Activated CD8-positive, alpha-beta memory T cell treated with anti-CD3 and anti-CD28 coated beads, Interleukin-2, amount 50 U/mL, for 1 hour (primary cell): ENCODE results near the gene TAF3.
"Not testable (repeated sequence)": the region's sequence is repeated elsewhere in the genome, so short reads cannot be mapped to it uniquely, and the experiment has no call there.

Experiments used
- DNase-seq: peaks from one replicate; pipeline ENCODE4 v3.0.0-alpha.2; 2020; ENCODE audit errors: extremely low read depth

Gene TAF3

DNA sequence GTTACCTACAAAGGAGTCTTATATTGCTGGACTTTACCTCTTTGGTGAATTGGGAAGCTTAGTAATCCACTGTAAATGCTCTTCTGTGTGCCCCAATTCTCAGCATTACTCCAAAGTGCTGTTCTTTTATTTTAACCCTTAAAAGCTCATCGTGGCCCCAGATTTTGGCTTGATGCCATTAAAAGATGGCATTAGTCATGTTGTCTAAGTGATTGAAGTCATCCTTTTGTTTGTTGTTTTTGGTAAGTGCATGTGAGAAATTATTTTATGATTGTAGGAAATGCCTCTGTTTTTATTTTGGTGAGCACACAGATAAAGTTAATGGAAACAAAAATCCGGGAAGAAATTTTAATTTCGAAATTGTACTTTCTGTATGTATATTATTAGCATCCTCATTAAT is 153.6 kb downstream of the TAF3 start:
- no peak for DNase-seq

DNA sequence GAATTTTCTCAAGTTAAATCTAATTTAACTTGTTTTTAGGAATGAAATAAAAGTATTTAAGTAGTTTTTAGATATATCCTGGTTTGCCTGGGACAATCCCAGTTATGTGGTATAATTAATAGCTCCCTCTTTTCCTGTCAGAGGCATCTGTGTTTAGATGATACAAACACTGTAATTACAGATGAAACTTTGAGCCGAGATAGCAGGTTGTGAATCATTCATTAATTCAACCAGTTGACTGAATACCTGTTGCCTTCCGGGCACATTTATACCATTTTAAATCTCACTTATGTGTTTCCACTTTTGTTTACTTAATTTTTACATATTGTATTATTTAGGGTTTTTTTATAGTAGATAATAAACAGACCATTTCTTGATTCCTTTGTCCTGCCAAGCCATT is 154.1 kb downstream of the TAF3 start:
- DNase-seq, result no peak

DNA sequence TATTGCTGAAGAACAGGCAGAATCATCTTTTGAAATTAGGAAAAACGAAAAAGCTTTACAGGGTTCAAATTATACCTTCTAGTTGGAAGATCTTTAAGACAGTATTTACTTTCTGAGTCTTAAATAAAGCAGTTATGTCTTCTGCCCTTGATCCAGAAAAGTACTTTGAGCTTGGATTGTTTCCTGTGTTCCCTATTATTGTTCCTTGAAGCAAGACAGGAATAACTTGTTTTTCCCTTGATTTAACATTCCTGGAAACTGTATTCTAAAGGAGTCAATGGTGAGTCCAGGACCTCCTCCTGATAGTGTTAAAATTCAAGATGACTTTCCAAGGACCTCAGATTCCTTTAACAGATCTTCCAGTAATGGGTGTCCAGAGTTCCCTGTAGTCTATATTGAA is 161.9 kb downstream of the TAF3 start:
- DNase-seq, result no peak

DNA sequence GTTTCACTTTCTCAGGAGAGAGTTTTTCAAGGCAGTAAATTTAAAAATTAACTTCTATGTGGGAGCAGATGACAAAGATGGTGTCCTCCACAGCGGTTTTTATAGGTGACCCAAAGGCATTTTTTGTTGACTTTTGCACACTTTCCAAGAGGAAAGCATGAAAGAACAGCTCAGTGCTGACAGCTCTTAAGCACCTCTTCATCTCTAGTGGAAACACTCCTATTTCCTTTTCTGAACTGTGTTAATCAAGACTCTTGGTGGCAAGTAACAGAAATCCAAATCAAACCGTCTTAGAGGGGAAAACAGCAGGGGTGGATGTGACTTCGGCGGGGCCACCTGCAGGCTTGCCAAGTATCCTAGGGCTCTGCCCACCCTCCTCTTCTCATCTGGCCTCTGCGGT is 164.4 kb downstream of the TAF3 start:
- no peak for DNase-seq

DNA sequence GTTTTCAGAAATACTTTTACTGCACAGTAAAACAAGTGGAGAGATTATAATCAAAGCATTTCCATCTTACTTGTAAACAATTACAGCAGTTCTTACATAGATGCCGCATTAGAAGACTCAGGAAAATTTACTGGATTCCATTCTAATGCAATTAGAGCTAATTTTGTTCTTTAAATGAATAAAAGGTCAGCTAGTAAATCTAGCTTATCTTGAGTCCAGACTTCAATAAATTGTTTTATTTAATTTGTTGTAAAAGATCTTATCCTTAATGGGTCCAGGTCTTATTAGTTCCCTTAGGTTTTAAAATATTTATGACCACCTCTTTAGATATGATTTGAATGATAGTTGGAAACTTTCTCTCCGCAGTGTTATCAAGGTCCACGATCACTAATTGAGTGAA is 166.0 kb downstream of the TAF3 start:
- DNase-seq, result no peak

DNA sequence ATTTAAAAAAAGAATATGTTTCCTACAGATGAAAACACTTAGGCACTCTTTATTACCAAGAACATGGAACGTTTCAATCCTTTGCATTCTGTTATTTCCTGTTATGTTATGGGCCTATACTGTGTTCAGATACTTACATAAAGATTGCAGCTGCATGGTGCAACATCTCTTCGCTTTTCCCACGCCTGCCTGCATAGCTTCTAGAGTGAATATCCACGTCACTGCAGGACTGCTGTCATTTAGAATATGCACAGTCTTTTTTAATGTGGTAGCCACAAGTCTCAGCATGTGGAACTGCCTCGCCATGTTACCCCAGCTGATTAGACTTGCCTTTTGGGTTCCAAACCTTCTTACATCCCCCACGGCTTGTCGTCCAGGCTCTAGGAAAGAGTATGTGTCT is 166.6 kb downstream of the TAF3 start:
- no peak for DNase-seq

DNA sequence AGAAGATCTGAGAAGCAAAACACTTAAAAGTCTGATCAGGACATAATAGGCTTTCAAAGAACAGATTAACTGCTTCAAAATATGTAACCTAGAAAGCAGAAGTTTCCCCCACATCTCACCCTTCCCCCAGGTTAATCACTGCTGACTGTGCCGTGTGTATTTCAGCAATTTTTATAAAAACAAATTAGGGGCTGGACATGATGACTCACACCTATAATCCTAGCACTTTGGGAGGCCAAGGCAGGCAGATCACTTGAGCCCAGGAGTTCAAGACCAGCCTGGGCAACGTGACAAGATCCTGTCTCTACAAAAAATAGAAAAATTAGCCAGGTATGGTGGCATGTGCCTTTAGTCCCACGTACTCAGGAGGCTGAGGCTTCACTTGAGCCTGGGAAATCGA is 168.5 kb downstream of the TAF3 start:
- no peak for DNase-seq

DNA sequence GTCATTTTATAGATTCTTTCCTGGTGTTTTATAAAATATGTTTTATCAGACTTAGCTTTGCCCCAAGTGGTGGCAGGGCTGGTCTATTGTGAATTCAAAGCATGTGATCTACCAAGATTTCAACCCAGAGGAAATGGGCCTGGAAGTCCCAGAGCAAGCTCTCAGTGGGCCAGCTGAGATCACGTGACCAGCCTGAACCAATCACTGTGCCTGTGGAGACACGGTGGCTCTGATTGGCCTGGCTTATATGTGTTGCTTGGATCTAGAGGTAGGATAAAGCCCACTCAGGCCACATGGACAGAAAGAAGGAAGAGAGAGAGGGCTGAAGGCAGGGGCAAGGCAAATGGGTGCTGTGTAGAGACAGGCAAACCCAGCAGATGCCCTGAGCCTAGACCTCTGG is 170.7 kb downstream of the TAF3 start:
- no peak for DNase-seq

DNA sequence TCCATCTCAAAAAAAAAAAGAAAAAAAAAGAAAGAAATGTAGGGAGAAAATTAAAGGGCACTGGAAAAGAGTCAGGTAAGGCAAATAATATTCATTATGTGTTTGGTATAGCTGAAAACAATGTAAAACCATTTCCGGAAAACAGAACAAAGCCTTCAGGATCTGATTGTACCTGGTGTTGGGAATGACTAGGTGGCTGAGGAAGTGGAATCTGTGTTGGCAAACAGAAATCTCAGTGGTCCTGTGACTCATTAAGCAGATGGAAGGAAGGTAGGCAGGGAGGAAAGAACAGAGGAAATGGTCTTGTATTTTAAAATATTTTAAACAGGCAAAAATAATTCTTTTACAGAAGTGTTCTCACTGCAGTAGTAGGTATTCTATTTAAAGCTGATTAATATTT is 180.5 kb downstream of the TAF3 start:
- no peak for DNase-seq

DNA sequence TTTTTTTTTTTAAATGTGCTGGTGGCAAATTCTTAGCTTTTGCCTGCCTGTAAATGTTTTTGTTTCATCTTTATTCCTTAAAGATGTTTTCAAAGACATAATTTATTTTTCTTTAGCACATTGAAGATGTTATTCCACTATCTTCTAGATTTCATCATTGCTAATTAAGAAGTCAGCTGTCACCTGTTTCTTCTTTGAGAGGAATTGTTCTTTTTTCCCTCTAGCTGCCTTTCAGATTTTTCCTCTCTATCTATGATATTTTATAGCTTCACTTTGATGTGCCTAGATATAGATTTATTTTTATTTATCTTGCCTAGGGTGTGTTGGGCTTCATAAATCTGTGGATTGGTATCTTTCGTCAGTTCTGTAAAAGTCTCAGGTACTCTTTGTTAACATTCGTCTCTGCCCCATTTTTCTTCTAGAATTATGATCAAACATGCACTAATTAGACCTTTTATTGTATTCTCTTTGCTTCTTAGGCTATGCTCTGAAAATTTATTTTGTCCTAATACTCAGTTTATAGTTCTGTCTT is 186.2 kb downstream of the TAF3 start:
- DNase-seq, result no peak

DNA sequence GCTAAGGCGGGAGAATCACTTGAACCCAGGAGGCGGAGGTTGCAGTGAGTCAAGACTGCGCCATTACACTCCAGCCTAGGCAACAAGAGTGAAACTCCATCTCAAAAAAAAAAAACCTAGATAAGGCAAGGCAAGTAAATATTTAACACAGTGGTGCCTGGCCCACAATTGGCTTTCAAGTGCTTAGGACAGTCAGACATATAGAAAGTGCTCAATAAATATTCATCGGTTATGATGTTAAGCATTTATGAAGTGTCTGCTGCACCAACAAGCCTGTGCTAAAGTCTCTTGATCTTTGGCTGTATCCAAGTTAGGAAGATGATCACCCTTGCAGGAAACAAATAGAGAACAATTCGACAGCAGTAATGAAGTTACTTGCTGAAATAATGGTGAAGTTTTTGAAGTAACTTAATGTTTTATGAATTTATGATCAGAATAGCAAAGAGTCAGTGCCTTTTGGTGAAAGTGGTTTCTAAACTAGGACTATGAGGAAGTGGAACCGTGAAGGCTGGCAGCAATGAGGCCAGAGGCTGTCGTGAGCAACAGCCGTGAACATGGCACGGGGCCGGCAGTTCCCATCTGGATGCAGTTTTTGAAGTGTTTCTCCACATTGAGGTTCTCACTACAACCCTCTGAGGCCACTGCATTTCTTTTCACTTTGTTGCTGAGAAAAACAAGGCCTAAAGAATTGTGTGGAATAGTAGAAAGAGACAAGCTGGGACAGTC is 188.1 kb downstream of the TAF3 start:
- DNase-seq, result no peak

DNA sequence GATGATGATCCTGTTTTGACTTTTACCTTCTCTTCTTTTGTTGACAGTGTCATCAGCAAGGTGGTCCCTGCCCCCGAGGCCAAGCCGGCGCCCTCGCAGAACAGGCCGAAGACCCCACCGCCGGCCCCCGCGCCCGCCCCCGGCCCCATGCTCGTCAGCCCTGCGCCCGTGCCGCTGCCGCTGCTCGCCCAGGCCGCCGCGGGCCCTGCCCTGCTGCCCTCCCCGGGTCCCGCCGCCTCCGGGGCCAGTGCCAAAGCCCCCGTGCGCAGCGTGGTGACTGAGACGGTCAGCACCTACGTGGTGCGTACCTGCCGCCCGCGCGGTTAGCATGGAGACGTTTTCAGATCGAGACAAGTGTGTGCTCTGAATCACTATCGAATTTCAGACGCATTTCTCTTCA is 190.7 kb downstream of the TAF3 start:
- no peak for DNase-seq

DNA sequence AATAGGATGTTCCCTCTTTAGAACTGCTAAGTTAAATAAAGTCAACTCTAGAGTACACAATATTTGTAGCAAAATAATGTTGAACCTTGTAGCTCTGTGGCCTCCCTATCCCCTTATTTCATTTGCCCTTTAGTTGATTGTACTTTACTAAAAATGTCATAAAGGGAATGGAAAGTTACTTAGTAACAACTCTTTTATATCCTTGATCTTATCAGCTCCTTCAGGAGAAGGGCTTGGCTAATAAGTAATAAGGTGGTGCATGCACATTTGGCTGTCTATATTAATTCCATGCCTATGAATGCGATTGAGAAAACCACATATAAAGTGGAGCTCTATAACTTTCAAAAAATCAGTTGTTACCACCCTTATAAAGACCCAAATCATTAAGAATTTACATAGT is 194.7 kb downstream of the TAF3 start:
- no peak for DNase-seq

DNA sequence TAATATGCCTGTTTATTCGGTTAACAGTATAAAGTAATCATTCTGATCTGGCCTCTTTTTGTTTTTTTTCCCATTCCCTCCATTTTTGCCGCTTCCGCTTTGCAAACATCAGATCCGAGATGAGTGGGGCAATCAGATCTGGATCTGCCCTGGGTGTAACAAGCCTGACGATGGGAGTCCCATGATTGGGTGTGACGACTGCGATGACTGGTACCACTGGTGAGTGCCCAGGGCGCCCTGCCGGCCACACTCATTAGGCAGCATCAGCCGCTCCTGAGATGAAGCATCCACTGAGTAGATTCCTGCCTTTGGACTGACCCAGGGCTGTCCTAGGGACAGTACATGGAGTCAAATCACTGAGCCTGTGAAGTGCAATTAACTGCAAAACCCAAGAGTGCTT is 195.3 kb downstream of the TAF3 start:
- no peak for DNase-seq

DNA sequence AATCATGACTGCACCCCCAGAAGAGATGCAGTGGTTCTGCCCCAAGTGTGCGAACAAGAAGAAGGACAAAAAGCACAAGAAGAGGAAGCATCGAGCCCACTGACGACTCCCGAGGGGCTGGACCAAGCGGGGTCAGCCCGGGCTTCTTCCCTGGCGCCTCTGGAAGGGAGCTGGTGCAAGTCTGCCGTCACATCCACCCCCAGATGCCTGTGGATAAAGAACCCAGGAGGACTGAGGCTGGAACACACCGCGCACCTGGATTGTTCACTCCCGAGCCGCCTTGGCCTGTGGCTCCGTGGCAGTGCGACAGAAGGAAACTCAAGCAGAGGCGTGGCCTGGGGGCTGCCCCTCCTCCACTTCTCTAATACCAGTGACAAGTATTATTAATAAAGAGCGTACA is 196.3 kb downstream of the TAF3 start:
- no peak for DNase-seq

DNA sequence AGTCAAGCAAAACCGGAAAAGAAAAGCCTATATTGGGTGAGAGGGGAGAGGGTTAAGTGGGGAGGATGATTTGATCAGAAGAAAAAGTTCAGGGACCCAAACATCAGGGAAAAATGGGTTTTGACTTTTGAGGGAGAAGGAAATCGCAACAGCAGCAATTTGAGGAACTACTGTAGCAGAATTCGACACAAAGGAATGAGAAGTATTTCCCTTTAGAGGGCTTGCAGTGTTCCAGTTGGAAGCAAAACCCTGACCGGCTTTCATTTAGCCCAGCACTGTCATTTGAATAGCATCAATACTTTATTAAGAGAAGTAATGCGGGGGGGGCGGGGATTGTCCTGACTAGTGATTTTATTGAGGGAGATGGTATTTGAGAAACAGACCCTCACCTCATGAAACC is 199.0 kb downstream of the TAF3 start:
- DNase-seq, result no peak

DNA sequence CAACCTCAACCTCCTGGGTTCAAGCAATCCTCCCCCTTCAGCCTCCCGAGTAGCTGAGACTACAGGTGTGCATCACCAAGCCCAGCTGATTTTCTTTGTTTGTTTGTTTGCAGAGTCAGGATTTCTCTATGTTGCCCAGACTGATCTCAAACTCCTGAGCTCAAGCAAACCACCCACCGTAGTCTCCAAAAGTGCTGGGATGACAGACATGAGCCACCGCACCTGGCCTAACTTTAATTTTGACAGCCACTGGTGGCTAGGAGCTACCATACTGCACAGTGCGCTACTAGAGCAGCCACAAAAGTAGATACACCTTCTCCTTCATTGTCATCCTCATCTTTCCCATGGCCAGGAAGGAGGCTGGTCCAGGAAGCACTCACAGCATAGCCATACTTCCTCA is 205.0 kb downstream of the TAF3 start:
- DNase-seq, result no peak

DNA sequence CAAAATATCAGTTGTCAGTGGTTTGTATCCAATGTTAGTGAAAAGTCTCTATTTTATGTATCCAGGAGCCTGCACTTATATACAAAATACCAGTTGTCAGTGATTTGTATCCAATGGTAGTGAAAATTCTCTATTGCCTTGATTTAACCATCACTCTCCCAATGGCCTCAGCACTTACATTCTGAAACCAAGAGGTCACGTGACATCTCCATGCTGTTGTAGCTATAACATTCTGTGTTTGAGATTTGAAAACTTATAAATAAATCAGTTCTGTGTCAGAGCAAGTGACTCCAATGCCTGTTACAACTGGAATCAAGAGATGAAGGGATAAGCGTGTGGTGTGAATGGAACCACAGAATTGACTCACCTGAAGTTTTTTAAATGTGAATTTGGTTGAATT is 205.5 kb downstream of the TAF3 start:
- DNase-seq, result no peak

DNA sequence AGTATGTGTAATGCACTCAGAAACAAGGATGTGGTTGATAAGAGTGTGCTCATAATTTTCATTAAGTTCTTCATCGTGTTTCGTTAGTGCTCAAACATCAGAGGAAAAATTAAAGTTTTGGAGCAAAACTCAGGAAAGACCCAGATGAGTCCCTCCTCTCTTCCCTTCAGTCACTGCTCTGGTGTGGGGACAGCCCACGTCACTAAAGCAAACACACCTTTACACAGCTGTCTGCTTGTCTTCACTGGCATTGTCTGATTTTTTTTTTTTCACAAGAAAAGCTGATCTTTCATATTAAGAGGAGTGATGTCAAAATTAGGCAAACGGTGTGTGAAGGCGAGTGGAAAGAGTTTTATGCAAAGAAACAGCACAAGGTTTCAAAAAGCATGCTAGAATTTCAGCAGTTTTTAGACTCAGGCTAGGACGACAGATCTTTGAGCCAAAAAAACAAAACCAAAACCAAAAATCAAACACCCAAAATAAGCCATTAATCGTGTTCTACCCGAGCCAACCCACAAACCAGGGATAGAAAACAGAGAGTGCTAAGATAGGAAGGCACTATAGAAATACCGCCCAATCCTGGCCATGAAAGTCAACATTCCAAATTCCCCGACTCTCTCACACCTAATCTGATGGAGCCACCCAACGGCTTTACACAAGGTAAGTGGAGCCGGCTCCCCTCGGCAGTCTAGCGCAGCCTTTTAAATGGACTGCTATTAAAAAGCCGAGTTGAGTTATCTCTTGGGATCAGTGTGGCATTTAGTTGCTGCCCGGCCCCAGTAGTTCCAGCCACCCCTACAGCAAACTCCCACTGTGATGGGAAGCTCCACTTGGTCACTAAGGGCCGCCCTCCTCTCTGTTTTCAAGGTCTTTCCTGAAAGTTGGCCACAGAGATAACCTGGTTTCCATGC is 208.3 kb downstream of the TAF3 start:
- no peak for DNase-seq

DNA sequence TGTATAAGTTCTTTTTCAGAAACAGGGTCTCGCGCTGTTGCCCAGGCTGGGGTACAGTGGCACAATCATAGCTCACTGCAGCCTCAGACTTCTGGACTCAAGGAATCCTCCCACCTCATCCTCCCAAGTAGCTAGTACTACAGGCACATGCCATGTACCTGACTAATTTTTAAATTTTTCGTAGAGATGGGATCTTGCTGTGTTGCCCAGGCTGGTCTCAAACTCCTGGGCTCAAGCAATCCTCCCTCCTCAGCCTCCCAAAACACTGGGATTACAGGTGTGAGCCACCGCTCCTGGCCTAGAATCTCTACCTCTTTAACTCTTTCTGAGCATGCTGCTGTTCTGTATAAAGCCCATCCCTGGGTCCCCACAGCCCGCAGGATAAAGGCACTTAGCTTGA is 212.9 kb downstream of the TAF3 start:
- not testable (repeated sequence) for DNase-seq

DNA sequence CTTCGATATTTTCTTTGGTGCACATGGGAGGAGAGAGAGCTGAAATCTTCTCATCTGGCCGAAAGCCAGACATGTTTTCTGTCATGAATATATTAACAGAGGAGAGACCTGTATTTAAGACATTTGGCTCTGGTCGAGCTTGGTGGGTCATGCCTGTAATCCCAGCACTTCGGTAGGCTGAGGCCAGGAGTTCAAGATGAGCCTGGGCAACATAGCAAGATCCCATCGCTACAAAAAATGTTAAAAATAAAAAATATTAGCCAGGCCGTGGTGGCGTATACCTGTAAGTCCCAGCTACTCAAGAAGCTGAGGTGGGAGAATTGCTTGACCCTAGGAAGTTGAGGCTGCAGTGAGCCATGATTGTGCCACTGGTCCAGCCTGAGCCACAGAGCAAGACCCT is 214.3 kb downstream of the TAF3 start:
- no peak for DNase-seq

DNA sequence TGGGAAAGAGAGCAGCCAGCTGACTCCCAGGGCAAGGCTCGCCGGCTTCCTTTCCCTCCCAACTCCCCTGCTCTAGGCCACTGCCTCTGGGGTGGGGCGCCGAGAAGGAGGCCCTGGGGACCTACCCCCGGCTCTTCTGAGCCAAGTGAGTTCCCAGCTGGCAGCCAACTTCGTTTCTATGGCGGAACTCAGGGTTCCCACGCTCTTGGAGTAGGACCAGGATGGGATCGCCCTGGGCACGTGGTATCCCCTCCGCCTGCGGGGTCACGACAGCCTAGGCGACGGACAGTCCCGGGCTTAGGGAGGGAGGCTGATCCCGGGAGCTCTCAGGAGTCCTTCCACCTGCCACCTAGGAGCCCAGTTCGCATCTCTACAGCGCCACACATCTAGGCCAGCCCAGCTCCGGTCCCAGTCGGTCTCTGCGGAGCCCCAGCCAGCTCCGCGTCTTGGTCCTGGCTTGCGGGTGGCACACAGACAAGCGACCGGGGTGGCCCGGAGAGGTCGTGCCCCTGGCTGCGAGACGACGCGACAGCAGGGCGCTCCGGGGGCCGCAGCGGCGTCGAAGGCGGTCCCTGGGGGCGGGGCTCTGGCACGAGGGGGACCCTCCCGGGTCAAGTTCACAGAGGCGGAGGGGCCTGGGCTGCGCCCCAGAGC is 215.6 kb downstream of the TAF3 start:
- DNase-seq, result no peak
